Activated T-helper 9 cell treated with anti-CD3 and anti-CD28 coated beads, Interleukin-2, amount 50 U/mL, for 16 hours (primary cell): ENCODE measurements around the gene ATP2B2.

ENCODE experiments used
- DNase-seq: peaks from one replicate; pipeline ENCODE4 v3.0.0-alpha.2; 2020; ENCODE audit warnings: low read depth

ATP2B2 gene

DNA sequence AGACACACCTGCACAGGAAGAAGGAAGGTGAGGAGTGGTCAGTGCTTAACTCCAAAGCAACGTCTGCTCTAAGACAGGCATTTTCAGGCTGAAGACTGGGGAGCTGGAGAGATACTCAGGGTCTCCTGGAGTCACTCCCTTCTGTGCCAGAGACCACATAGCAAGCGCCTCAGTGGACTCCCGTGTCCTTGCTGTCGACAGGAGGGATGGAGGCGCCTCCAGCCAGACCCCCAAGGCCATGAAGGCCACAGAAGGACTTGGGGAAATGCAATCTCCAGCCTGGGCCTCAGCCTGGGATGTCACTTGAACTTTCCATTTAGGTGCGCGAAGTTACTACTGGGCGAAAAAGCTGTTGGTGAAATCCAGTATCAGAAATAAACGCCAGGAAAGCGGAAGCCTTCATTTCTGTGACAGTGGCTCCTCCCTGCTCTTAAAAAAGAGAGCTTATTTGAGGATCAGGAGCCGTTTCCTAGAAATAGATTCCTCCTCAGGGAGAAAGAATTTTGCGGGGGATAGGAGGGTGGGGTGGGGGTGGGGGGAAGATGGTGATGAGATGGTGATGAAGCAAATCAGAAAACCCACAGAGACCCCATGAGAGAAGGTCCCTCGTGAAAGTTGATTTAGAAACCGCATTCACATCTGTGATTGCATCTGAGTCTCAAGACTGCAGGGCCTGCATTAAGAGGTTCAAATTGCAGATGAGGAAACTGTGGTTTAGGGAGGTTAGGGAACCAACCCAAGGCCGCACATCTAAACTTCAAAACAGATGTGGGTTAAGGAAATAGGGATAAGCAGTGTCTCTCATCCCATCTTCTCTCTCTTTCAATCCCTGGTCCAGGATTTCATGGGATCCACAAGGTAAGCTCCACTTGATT, 78.8 kb downstream of the ATP2B2 start:
- DNase-seq, result no peak

DNA sequence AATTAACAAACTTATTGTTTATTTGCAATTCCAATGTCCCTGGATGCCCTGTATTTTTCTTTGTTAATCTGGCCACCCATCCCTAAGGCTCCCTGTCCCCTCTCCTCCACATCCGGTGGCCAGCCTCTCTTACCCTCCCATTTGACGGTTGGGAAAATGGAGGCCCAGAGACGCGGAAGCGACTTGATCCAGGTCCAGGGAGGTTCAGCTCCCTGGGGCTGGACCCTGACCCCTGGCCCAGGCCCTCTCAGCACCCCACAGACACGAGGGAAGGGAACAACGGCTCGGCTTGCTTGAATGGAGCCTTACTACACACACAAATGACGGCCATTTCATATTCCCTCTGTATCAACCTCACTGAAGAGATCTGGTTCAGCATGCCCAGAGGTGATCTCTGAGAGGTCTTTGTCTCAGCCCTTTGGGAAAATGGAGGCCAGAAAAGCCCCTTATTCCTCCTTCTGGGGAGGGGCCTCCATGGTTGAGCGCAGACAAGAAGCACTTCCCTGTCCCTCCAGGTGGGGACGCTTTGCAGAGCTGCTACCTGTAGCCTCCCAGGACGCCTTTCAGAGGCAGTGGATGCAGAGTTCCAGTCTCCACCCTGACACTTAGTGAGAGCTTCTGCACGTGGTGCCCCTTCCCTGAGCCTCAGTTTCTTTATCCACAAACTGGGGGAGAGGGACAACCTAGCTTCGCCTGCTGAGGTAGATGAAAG, 82.1 kb downstream of the ATP2B2 start:
- DNase-seq, result no peak

- no peak for DNase-seq
Observed at GRCh38 chr3:10421996-10422395, 83.4 kb downstream of the ATP2B2 start.

GRCh38 chr3:10420745-10421475, 84.5 kb downstream of the ATP2B2 start:
- DNase-seq, result no peak

GRCh38 chr3:10419637-10420232, 85.7 kb downstream of the ATP2B2 start:
- DNase-seq, result peak; percentile 8

DNA sequence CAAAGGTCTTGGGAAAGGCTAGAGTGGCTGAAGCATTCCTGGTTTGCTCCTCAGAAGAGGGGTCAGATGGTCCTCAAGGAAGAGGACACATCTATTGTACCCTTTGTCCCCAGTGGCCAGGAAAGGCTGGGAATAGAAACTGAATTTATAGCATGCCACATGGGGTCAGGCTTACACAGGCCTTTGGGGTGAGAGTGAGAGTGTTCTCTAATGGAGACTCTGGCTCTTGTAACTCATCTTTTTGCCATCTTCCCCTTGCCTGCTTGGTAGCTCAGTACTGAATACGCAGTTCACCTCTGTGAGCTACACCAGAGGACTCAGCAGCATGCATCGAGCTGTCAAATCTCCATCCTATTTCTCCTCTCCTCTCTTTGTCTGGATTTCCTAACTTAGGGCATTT, 87.5 kb downstream of the ATP2B2 start:
- DNase-seq, result no peak

- DNase-seq, result no peak
Observed at GRCh38 chr3:10416730-10417300, 88.6 kb downstream of the ATP2B2 start.

DNA sequence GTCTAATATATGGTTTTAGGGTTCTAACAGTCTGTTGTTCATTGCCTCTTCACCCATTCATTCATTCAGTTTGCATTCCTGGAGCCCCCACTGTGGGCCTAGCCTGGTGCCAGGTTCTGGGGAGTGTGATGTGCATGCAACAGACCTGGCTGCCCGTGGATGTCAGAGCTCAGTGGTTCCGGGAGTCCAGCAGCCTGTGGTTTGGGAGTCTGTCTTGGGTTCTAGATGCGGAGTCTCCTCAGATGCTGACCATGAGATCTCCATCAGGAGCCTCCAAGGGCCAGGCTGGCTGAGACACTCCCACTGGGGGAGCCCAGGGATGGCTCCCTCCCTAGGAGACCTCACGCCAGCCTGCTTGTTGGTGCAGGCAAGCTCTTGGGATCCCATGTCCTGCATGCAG, 92.3 kb downstream of the ATP2B2 start:
- DNase-seq, result no peak

DNA sequence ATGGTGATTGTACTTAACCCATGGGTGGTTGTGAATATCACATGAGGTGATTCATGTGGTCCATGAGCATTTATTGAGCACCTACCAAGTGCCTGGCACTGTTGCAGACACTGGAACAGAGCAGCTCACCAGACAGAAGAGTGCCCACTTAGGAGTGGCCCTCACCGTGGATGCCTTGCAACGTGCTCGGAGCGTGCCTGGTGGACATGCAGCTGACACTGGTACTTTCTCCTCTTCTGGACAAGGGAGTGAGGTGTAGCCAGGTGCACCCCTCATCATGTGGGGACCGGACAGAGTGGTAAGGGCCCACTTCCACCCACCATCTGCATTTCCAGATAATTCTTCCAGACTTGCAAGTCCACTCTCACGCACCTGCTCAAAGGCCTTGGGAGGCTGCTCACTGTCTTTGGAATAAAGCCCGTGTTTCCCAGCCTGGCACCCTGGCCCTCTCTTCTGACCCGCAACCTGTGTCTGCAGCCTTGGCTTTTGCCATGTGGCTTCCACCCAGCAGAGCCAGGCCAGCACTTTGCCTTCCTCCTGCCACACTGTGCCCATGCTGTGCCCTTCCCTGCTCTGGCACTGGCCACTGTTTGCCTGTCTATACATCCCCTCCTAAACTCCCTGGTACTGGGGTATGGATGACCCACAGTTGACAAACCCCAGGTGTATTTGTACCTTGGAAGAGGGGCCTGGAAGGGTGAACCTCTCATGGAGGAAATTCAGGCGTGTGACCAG, 93.6 kb downstream of the ATP2B2 start:
- DNase-seq, result no peak

DNA sequence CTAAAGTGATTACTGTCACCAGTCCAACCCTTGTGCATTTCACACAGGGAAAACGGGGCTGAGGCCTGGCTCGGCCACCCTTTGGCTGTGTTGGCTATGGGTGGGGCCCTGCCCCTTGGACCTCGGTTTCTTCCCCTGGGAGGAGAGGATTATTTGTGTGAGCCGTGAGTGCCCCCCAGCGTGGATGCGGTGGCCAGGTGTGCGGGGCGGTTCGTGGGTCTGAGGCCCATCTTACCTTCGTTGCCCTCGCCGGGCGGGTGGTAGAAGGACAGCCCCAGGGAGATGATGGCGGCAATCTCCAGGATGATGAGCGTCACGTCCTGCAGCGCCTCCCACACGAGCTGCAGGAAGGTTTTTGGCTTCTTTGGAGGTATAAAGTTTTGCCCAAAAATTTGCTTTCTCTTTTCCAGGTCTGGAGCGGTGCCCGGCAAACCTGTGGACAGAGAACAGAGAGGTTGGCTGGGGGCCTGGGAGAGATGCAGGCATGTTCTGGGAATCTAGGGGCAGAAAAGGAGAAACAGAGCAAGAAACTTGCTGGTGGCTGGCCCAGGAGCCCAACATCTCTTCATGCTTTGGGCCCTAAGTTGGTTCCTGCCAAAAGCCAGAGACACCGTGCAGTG, 94.9 kb downstream of the ATP2B2 start:
- no peak for DNase-seq

DNA sequence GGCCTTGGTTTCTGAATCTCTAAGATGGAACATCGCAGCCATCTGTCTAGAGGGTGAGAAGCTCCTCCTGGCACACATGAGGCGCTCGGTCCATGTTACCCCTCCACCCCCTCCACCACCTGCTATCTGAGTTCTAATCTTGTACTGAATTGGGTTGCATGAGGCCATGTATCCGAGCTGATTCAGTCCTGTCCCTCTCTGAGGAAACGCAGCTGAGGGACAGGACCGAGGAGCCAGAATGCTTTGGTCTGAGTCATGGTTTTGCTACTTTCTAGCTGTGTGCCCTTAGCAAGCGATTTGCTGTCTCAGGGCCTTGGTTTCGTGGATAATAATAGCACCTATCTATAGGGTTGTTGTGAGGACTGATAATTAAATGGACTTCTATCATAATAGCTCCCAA, 96.7 kb downstream of the ATP2B2 start:
- no peak for DNase-seq

DNA sequence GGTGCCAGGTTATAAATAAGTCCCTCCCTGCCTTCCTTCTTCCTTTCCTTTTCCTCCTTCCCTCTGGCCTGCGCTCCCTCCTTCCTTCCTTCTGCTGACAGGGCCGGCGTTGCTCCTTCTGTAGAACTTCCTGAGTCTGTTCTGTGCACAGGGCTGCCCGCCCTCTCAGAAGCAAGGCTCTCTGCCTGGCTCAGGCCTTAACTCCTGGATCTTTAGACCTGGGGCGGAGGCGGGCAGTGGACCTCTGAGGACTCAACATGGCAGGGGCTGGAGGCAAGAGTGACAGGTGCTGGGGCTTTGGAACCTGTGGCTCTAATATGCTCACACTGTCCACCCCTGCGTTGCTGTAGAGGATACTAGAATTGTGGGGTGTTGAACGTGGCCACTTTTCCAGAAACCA, 98.0 kb downstream of the ATP2B2 start:
- DNase-seq, result no peak

DNA sequence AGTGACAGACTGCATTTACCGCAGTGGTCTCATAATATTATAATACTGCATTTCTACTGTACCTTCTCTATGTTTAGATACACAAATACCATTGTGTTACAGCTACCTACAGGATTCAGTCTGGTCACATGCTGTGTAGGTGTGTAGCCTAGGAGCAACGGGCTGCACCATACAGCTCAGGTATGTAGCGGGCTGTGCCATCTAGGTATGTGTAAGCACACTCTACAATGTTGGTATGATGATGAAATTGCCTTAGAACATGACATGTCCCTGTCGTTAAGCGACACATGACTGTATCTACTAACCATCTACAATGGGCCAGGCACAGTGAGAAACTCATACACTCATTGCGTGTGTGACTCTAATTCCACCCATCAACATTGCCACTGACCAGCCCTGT, 99.0 kb downstream of the ATP2B2 start:
- DNase-seq, result no peak

DNA sequence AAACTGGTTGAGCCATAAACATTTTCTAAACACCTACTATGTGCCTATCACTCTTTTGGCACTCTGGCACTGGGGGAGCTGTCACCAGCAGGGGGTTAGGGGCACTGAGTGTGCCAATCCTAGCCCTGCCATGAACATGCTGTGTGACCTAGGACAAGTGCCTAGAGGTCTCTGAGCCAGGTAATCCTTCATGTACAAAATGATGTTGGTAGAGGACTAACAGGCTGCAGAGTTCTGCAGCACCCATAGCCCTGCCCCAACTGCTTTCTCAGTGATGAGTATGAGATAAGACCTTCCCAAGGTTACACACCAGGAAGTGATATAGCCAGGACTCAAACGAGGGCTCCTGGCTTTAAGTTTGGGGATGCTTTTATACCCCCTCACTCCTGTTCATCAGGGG, 99.6 kb downstream of the ATP2B2 start:
- no peak for DNase-seq

DNA sequence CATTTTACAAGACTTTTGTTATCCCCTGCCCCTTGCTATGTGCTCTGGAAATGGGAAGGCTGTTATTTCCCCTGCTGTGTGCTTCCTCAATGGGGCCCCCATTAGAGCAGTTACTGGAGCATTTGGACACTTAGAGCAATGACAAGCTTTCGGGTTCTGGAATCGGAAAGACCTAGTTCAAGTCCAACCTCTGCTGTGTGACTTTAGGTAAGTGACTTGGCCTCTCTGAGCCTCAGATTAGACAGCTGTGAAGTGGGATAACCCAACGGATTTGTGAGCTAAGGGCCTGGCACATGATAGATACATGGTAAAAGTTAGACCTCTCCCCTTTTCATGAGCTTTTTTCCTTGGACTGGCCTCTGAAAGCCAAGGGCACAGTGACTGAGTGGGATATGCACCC, 100.5 kb downstream of the ATP2B2 start:
- DNase-seq, result no peak

DNA sequence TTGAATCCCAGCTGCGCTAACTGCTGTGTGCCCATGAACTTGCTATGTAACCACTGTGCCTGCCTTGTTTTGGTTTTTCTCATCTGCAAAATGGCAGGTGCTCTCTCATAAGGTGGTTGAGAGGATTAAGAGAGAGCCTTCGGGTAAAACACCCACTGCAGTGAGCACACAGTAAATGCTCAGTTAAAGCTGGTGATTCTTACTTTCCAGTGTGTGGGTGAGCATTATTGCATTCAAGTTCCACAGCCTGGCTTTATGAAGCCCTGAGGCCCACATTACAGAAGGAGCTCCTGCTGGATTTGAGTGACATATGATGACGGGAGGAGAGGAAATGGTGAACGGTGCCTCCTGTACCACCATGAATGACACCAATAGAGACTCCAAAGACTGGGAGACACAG, 101.0 kb downstream of the ATP2B2 start:
- no peak for DNase-seq

DNA sequence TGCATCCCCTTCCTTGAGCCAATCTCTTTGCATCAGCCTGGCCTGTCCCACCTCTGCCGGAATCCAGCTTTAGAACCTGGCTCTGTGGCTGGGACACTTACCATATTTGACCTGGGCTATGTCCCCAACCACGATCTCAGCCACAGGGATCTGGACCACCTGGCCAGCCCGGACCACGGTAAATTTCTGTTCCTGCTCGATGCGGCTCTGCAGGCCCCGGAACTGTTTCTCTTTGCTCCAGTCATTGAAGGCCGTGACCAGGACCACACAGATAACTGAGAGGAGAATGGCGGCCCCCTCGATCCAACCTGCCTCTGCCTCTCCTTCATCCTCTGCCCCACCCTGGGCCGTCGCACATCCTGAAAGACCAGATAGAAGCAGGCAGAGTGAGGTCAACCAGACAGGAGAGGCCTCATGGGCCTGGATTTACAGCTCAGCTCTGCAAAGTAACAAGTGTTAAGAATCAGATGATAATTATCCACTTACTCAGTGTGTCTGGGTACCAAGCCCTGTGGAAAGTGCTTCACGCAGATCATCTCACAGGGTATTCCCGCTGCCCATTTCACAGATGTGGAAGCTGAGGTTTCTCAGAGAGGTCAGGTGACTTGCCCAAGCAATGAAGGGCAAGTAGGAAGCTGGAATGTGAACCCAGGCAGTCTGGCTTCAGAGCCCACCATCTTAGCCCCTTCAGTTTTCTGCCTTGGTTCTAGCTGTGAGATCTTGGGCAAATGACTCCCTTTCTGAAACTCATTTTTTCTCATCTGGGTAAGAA, 103.2 kb downstream of the ATP2B2 start:
- no peak for DNase-seq

DNA sequence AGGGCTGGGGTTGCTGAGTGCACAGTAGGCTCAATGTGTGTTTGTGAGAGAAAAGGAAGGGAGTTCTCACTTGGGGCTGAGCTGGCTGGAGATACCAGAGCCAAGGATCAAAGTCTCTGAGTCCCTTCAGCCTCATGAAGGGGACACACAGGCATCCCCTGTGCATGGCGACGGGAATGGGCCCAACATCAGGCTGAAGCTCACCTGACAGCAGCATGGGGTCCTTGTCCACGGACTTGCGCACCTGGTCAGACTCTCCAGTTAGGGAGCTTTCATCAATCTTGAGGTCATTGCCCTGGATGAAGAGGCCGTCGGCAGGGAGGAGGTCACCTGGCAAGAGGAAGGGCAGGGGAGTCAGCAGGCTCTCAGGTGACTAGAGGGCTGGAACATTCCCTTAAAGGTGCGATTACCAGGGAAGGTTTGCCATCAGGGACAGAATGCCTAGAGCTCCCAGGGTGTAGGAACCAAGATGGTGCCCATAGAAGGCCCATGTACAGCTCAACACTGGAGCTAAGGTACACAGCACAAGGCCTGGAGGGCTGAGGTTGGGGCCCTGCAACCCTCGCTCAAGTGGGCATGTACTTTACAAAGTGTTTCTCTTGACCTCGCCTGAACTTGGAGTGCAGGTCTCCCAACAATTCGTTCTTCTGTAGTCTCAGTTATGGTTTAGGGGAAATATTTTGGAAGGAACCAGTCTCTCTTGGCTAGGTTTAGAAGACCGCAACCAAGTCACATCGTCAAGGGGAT, 104.5 kb downstream of the ATP2B2 start:
- no peak for DNase-seq

DNA sequence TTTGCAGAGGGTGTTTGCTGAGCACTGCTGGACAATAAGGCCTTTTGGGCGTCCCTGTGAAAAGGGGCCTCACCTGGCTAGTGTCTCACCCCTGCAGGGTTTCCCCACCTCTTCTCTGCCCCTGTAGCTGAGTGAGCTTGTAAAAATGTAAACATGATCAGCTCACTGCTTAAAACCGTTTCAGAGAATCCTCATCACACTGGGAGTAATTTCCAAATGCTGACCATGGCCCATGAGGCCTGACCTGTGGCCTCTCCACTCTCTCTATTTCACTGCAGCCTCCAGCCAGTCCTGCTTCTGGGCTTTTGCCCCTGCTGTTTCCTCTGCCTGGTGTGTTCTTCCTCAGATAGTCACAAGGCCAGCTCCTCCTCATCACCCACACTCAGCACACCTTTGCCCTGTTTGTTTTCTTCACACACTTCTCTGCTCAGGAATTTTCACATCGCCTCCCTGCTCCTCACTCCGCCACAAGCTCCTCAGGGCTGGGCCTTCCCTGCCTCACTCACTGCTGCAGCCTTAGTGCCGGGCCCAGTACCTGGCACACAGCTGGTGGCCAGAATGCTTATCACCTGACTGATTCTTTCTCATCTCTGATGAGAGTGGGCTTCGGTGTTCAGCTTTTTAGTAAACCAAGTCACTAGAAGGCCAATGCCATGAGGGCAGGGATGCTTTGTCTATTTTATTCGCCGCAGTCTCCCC, 105.2 kb downstream of the ATP2B2 start:
- no peak for DNase-seq
